Measurements from ENCODE around the gene PSME2.

DNA sequence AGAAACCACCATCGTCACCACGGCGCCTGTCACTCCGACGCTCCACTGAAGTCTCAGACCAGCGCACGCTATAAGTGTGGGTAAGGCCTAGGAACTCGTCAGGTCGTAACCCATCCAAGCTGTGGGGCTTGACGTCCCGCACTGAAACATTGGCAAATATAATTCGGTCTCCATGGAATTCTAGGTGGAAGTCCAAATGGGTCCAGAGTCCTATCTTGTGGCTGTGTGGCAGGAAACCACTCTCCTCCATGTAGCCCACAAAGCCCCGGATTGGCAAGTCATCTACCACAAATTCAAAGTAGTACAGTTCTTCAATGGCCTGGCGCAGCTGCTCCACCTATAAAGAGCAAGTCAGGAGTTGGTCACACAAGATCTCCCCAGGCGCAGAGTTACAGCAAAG lies 46.5 kb upstream of the PSME2 start:
- TF ChIP-seq, protein P1, sequence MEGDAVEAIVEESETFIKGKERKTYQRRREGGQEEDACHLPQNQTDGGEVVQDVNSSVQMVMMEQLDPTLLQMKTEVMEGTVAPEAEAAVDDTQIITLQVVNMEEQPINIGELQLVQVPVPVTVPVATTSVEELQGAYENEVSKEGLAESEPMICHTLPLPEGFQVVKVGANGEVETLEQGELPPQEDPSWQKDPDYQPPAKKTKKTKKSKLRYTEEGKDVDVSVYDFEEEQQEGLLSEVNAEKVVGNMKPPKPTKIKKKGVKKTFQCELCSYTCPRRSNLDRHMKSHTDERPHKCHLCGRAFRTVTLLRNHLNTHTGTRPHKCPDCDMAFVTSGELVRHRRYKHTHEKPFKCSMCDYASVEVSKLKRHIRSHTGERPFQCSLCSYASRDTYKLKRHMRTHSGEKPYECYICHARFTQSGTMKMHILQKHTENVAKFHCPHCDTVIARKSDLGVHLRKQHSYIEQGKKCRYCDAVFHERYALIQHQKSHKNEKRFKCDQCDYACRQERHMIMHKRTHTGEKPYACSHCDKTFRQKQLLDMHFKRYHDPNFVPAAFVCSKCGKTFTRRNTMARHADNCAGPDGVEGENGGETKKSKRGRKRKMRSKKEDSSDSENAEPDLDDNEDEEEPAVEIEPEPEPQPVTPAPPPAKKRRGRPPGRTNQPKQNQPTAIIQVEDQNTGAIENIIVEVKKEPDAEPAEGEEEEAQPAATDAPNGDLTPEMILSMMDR (IDR thresholded peaks at IDR 0.05) = no peak
- no peak for TF ChIP-seq EP300 (IDR thresholded peaks at IDR 0.05)

All from suprapubic skin (tissue), 3 donors.